Stomach (tissue), 4 donors: ENCODE results near the gene CFHR5.

ENCODE experiments used
- POLR2A ChIP-seq, 4 donors: fragments of 450-650 bp; IDR thresholded peaks; one replicate each; pipeline ENCODE4 v1.6.1; 2016; ENCODE audit warnings: antibody characterized with exemption in 4 of 4, control low read depth in 2 of 4, mild to moderate bottlenecking in 1 of 4, moderate library complexity in 1 of 4
- POLR2AphosphoS5 ChIP-seq, 3 donors: sonication (generic); formaldehyde crosslinking; IDR thresholded peaks; one replicate each; pipeline ENCODE4 v1.6.1; 2016; ENCODE audit warnings: antibody characterized with exemption in 3 of 3
- TF ChIP-seq, protein P1 (sequence below), 7 experiments: fragments of 450-650 bp in 4 of 7; fragments of 200-600 bp in 3 of 7; sonication (generic) in 3 of 7; IDR thresholded peaks; one replicate each; pipeline ENCODE4 v1.5.1; 2016 to 2019; ENCODE audit warnings: antibody characterized with exemption in 7 of 7, control low read depth in 2 of 7, mild to moderate bottlenecking in 1 of 7

- TF ChIP-seq, protein P1, sequence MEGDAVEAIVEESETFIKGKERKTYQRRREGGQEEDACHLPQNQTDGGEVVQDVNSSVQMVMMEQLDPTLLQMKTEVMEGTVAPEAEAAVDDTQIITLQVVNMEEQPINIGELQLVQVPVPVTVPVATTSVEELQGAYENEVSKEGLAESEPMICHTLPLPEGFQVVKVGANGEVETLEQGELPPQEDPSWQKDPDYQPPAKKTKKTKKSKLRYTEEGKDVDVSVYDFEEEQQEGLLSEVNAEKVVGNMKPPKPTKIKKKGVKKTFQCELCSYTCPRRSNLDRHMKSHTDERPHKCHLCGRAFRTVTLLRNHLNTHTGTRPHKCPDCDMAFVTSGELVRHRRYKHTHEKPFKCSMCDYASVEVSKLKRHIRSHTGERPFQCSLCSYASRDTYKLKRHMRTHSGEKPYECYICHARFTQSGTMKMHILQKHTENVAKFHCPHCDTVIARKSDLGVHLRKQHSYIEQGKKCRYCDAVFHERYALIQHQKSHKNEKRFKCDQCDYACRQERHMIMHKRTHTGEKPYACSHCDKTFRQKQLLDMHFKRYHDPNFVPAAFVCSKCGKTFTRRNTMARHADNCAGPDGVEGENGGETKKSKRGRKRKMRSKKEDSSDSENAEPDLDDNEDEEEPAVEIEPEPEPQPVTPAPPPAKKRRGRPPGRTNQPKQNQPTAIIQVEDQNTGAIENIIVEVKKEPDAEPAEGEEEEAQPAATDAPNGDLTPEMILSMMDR (IDR thresholded peaks at IDR 0.05): no peak
- TF ChIP-seq POLR2AphosphoS5 (IDR thresholded peaks at IDR 0.05) (no peak), POLR2A (IDR thresholded peaks at IDR 0.05) (no peak)
Measured at GRCh38 chr1:196960854-196961253, 16.5 kb upstream of the CFHR5 start.
